SU-DHL-6 (cell line): ENCODE data around the gene EXOC2.

Experiments used
- H2AFZ ChIP-seq: fragments of 200-600 bp; sonication (generic); 2 replicates; pipeline ENCODE4 v1.6.1; 2014; ENCODE audit warnings: low read depth, mild to moderate bottlenecking, moderate library complexity, mixed read lengths, antibody characterized with exemption, low read length; ENCODE audit not compliant: severe bottlenecking
- H3F3A ChIP-seq: fragments of 200-600 bp; shearing (Covaris generic); 2 replicates; pipeline ENCODE4 v1.6.0; 2016; ENCODE audit warnings: antibody characterized with exemption, mild to moderate bottlenecking; ENCODE audit not compliant: insufficient read depth
- H3K27ac ChIP-seq: fragments of 200-600 bp; sonication (generic); 2 replicates; pipeline ENCODE4 v1.5.1; 2016; ENCODE audit warnings: low read depth, mild to moderate bottlenecking, low read length, moderate library complexity, mixed read lengths
- H3K27me3 ChIP-seq: fragments of 200-600 bp; sonication (generic), shearing (Covaris generic); 2 replicates; pipeline ENCODE4 v1.6.0; 2014; ENCODE audit warnings: mild to moderate bottlenecking, low read length
- H3K36me3 ChIP-seq: fragments of 200-600 bp; sonication (generic); 2 replicates; pipeline ENCODE4 v1.6.1; 2014; ENCODE audit warnings: mild to moderate bottlenecking, low read length, mixed read lengths
- H3K4me2 ChIP-seq: fragments of 300-600, 200-600 bp; shearing (Covaris generic), sonication (generic); 2 replicates; pipeline ENCODE4 v1.6.0; 2014; ENCODE audit warnings: low read length, low read depth, mild to moderate bottlenecking; ENCODE audit not compliant: poor library complexity, severe bottlenecking
- H3K4me3 ChIP-seq: fragments of 200-600 bp; sonication (generic); 2 replicates; pipeline ENCODE4 v1.5.1; 2014; ENCODE audit warnings: antibody characterized with exemption, low read length, mild to moderate bottlenecking, mixed read lengths; ENCODE audit not compliant: insufficient read depth, poor library complexity, severe bottlenecking
- H3K79me2 ChIP-seq: fragments of 200-600 bp; sonication (generic); 2 replicates; pipeline ENCODE4 v1.6.1; 2014; ENCODE audit warnings: mild to moderate bottlenecking, low read length, moderate library complexity; ENCODE audit not compliant: insufficient read depth
- H3K9ac ChIP-seq: fragments of 200-600 bp; sonication (generic); 2 replicates; pipeline ENCODE4 v1.7.0; 2014; ENCODE audit warnings: mild to moderate bottlenecking, low read length
- H3K9me2 ChIP-seq: fragments of 200-600 bp; sonication (generic); replicated peaks from 2 replicates; pipeline ENCODE4 v1.6.1; 2014; ENCODE audit warnings: low read length; ENCODE audit not compliant: insufficient read depth
- H3K9me3 ChIP-seq: fragments of 200-600 bp; sonication (generic); 2 replicates; pipeline ENCODE4 v1.6.1; 2014; ENCODE audit warnings: low read length, mixed read lengths; ENCODE audit not compliant: insufficient read depth
- H4K20me1 ChIP-seq: fragments of 200-600 bp; sonication (generic); 2 replicates; pipeline ENCODE4 v1.6.1; 2014; ENCODE audit warnings: low read depth, mild to moderate bottlenecking, antibody characterized with exemption, low read length, moderate library complexity, mixed read lengths
- EZH2phosphoT487 ChIP-seq: fragments of 200-600 bp; sonication (generic), shearing (Covaris generic); conservative IDR thresholded peaks from 2 replicates; pipeline ENCODE4 v1.6.1; 2018; ENCODE audit warnings: mild to moderate bottlenecking, antibody characterized with exemption, low read length, moderate library complexity, mixed read lengths
- TF ChIP-seq, protein P1 (sequence below): fragments of 200-600 bp; sonication (generic); IDR thresholded peaks from one replicate; pipeline ENCODE4 v1.5.1; 2017; ENCODE audit warnings: antibody characterized with exemption, mild to moderate bottlenecking, low read length, moderate library complexity; ENCODE audit not compliant: insufficient read depth, poor library complexity, severe bottlenecking

Gene EXOC2

DNA sequence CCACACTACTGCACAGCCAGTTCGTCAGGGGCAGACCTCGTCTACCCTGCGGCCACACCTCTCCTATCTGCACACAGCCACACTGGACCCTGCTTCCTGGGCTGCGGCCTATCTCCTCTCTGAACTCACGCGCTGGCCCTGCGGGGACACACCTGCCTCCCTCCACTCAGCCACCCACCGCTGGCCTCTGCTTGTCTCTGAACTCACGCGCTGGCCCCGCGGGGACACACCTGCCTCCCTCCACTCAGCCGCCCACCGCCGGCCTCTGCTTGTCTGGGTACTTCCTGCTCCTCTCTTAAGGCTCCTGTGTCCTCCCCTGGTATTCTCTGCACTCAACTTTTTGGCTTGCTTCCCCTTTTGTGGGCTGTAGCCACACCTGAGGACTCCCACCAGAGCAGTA, 88.4 kb downstream of the EXOC2 start:
- Histone ChIP-seq H3K9me3 (no peaks in the 10 kb centered on the region), H3F3A (no peaks in the 10 kb centered on the region), H3K36me3 (peaks cover 13% of the 10 kb centered on the region; the same call in 1 of the 2 replicates), H3K9me2 (no peaks in the 10 kb centered on the region), H4K20me1 (no peaks in the 10 kb centered on the region), H3K9ac (no peak overlapping the region), H3K27ac (no peak overlapping the region), H3K4me2 (no peak overlapping the region), H3K4me3 (no peak overlapping the region), H3K79me2 (no peaks in the 10 kb centered on the region), H2AFZ (no peak overlapping the region), H3K27me3 (no peaks in the 10 kb centered on the region)
- TF ChIP-seq, protein P1, sequence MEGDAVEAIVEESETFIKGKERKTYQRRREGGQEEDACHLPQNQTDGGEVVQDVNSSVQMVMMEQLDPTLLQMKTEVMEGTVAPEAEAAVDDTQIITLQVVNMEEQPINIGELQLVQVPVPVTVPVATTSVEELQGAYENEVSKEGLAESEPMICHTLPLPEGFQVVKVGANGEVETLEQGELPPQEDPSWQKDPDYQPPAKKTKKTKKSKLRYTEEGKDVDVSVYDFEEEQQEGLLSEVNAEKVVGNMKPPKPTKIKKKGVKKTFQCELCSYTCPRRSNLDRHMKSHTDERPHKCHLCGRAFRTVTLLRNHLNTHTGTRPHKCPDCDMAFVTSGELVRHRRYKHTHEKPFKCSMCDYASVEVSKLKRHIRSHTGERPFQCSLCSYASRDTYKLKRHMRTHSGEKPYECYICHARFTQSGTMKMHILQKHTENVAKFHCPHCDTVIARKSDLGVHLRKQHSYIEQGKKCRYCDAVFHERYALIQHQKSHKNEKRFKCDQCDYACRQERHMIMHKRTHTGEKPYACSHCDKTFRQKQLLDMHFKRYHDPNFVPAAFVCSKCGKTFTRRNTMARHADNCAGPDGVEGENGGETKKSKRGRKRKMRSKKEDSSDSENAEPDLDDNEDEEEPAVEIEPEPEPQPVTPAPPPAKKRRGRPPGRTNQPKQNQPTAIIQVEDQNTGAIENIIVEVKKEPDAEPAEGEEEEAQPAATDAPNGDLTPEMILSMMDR = no peak
- no peak for TF ChIP-seq EZH2phosphoT487

DNA sequence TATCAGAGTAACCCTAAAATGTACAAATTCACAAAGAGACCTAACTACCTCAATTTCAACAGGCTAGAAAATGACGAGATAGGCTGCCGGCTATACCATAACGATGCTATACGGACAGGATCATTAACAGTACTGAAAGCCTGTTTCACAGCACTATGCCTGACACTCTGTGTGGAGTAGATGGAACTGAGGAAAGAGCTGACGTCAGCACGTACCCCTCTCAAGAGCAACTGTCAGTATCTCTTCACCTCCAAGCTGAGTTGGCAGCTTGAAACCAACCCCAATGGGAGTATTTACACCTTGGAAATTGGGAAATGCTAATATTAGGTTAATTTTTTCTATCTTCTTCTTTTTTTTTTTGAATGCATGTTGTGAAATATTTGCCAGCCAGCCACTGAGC, 89.7 kb downstream of the EXOC2 start:
- Histone ChIP-seq H3K9me3 (no peaks in the 10 kb centered on the region), H3F3A (no peaks in the 10 kb centered on the region), H2AFZ (no peak overlapping the region), H3K36me3 (peaks cover 10% of the 10 kb centered on the region; the same call in 1 of the 2 replicates), H3K79me2 (no peaks in the 10 kb centered on the region), H3K9me2 (no peaks in the 10 kb centered on the region), H3K27ac (no peak overlapping the region), H3K4me2 (no peak overlapping the region), H3K4me3 (no peak overlapping the region), H4K20me1 (no peaks in the 10 kb centered on the region), H3K27me3 (no peaks in the 10 kb centered on the region), H3K9ac (no peak overlapping the region)
- TF ChIP-seq EZH2phosphoT487 = no peak
- TF ChIP-seq, protein P1 = no peak

DNA sequence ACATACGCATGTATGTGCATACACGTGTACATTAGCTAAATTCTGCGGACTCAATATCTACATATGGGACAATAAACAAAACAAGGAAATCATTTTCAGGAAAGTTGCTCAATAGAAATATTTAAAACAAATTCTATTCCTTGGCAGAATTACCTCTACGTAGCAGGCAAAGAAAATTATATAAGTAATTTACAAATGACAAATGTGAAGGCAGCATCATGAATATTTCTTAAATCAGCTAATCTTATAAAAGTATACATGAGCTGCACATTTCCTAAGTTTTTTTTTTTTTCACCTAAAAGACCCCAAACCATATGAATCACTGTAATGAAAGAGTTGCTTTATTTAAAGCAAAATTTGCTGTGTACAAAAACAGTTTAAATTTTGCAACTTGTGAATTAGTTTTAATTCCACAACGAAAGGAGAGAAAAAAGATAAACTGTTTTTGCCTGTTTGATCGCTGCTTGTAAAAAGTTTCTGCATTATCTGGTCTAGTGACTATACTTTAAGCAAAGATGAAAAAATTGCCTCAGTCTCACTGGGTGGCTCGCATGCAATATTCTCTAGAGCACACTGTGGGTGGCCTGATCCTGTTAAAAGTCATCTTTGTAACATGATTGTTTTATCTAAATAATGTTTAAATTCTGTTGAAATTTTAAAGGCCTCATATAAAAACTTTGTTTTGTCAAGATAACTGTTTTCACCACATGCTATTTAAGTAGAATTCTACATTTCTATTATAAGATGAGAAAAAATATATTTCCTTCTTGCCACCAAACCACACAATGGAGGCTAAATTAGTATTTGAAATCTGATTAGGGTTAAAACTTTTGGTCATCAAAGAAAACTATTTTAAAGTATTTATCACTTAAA, 93.1 kb downstream of the EXOC2 start:
- Histone ChIP-seq H3K4me2 (no peak overlapping the region), H3K9me3 (no peaks in the 10 kb centered on the region), H3K79me2 (no peaks in the 10 kb centered on the region), H3F3A (0 out of 2 replicates have a peak, but pooled peaks cover 3% of the 10 kb centered on the region), H3K9me2 (no peaks in the 10 kb centered on the region), H3K36me3 (0 out of 2 replicates have a peak, but pooled peaks cover 5% of the 10 kb centered on the region), H4K20me1 (no peaks in the 10 kb centered on the region), H2AFZ (no peak overlapping the region), H3K4me3 (no peak overlapping the region), H3K9ac (no peak overlapping the region), H3K27me3 (no peaks in the 10 kb centered on the region), H3K27ac (no peak overlapping the region)
- no peak for TF ChIP-seq EZH2phosphoT487
- TF ChIP-seq, protein P1 = no peak
